Stimulated activated CD8-positive, alpha-beta memory T cell treated with anti-CD3 and anti-CD28 coated beads, Interleukin-15, amount 100 ng/mL, for 48 hours (primary cell): Measurements from ENCODE around the gene ZNF324B.
"Not testable (repeated sequence)": the region's sequence is repeated elsewhere in the genome, so short reads cannot be mapped to it uniquely, and the experiment has no call there.

Experiments used
- DNase-seq, 2 donors: peaks; one replicate each; pipeline ENCODE4 v3.0.0-alpha.2; 2020; ENCODE audit warnings: low read depth in 2 of 2

Gene ZNF324B

DNA sequence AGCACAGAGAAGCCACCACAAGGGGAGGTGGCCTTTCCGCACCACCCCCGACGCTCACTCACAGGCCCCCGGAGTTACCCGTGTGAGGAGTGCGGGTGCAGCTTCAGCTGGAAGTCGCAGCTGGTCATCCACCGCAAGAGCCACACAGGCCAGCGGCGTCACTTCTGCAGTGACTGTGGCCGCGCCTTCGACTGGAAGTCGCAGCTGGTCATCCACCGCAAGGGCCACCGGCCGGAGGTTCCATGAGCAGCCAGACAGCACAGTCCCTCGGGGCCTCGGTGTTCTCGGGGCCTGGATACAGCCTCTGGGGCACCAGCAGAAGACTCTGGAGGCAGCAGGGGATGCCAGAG is 29.0 kb downstream of the ZNF324B start:
- no peak for DNase-seq

DNA sequence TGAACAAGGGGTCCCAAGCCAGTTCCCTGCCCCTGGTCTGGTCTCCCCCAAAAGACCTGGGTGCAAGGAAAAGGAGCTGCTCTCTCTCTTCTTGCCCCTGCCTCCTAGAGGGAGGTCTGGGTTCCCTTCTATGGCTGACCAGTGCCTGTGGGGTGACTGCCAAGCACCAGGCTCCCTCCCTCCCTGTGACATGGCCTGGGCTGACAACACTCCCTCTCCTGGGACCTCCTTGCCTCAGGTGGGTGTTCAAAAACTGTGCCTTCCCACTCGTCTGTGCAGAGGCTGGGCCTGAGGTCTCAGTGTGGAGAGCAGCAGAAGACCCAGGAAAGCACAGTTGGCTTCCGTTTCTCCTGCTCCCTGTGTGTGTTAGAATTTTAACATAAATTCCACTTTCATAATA is 29.4 kb downstream of the ZNF324B start:
- DNase-seq = no peak

DNA sequence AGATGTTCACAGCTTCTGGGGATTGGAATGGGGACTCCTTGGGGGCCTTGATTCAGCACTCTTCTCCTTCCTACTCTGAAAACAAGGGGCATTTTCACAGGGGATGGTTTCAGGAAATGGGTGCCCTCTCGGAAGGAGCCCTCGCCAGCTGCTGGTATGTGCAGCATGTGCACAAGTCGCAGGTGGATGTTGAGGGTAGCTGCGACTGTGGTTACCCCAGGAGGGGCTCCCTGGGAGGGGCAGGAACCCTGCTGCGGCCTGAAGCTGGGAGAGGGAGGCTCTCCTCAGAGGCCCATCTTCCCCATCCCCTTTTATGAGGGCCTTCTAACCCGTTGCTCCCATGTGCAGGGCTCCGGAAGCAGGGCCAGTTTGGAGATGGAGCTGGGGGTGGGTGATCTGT is 30.9 kb downstream of the ZNF324B start:
- DNase-seq = no peak

DNA sequence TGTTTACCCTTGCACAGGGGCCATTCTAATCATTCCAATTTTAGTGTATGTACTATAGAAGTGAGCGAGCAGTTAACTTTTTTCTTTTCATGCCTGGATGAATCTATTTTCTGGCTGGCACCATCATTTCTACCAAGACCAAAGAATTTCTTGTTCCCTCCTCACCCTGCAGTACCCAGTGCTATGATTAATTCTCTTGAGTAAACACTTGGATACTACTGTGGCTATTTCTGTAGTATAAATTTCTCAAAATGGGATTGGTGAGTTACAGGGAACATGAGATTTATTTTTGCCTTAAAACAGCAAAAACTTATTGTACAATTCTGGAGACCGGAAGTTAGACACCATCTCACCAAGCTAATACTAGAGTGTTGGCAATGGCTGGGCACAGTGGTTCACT is 32.4 kb downstream of the ZNF324B start:
- DNase-seq = no peak

DNA sequence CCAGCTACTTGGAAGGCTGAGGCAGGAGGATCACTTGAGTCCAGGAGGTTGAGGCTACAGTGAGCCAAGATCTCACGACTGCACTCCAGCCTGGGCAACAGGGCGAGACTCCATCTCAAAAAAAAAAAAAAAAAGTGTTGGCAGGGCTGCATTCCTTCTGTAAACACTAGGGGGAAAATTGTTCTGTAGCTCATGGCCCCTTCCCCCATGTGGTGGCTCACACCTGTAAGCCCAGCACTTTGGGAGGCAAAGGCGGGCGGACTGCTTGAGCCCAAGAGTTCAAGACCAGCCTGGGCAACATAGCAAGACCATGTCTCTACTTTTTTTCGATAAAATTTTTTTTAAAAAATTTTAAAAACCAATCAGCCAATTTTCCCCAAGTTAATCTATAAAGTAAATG is 32.9 kb downstream of the ZNF324B start:
- not testable (repeated sequence) for DNase-seq

DNA sequence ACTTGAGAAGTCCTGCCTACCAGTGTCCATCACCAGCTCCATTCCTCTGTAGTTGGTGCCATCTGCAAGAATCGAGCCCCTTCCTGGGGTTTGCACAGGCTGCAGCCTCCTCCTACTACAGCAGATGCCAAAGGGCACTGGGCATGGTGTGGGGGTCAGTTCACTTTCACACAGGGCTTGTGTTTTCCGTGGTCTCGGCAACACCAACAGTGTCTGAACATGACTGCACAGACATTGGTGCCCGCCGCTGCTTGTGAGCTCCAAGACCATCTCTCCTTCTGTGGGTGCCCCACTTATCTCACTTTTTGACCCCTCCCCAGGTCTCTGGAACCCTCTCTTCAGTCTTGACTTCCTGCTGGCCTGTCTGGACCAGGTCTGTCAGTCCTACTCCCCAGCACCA is 40.0 kb downstream of the ZNF324B start:
- DNase-seq = no peak

DNA sequence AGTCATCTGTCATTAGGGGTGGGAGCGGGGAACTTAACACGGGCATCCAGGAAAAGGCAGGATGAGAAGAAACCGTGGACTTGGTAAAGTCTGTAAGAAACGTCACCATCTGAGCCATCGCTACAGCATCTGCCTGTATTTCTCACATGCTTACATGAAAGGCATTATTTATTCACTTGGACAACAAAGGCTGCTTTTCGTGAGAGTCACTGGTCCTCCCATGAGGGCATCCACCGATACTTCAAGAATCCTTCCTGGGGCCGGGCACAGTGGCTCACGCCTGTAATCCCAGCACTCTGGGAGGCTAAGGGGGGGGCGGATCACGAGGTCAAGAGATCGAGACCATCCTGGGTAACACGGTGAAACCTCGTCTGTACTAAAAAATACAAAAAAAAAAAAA is 40.8 kb downstream of the ZNF324B start:
- no peak for DNase-seq

DNA sequence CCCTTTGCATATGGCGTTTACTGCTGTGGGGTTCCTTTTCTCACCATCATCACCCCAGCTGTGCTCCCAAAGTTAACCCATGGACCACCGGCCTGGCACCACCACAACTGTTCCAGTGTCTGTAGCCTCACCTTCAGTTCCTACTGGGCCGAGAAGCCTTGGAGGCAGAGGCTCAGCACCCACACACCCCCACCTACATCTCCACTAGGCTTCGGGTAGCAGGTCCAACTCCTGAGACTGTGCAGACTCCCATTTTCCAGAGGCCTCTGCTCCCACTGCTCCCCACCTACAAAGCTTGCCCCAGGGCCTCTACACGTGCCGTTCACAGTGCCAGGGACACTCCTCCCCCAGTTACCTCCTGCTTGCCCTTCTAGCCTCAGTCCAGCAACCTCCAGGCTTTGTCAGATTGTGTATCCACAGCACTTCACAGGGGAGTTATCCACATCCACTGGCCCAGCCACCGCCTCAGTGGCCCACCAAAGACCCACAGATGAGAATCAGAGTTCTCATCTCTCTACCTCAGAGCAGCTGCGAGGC is 46.3 kb downstream of the ZNF324B start:
- no peak for DNase-seq

DNA sequence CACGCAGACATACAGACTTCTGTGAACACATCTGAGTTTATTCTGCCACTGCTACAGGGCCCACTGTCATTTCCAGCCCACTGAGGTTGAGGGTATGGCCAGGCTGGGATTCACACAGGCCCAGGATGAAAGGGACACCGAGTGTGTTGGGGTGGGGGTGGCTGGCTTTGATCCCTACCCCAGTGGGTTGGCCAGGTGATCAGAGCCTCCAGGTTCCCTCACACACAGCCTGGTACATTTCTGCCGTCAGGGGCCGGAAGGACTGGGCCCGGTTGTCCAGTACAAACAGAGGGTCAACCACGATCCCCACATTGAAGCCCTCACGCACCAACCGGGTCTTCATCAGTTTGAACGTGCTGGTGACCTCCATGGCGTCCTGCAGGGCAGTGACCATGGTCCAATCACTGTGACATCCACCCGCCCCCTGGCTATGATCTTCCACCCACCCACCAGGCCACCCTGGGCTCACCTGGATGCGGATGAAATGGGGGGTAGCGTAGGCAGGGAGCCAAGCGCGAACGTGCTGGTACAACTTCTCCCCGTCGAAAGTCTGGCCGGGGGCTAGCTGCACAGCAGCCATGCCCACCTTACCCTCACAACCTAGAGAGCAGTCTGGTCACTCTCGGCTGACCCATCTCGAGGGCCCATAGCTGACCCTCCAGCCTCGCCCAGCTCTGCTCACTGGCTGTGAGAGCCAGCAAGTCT is 47.0 kb downstream of the ZNF324B start:
- no peak for DNase-seq

DNA sequence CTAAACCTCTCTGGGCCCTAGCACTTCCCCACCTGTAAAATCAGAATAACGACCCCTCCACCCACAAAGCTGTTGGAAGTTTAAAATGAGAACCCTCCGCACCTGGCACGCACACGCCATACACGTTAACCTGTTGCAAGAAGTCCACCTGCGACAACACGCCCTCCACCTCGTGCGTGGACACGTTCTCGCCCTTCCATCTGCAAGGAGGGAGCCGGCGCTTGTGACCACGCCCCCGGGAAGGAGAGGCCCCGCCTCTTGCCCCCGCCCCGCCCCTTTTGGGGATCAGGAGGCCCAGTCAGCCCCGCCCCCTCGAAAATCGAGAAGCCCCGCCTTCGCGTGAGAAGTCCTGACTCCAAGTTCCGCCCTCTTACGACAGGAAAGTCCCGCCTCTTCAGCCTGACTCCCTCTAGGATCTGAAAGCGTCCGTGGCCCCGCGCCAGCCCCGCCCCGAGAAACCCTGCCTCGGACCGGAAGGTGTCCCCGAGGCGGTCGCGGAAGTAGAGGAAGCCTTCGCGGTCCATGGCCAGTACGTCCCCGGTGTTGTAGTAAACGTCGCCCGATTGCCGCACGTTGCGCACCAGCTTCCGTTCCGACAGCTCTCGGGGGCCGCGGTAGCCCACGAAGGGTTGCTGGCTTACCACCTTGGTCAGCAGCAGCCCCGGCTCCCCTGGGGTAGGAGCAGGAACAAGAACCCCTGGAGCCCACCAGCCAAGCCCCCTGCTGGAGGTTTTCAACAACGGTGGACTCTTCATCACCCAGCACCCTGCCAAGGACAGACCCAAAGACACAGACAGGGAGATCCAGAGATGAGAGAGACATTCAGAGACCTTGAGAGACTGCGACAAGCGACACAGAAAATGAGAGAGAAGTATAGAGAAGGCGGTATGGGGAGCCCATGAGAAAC is 47.9 kb downstream of the ZNF324B start:
- peak; percentile 98 to 99 for DNase-seq

DNA sequence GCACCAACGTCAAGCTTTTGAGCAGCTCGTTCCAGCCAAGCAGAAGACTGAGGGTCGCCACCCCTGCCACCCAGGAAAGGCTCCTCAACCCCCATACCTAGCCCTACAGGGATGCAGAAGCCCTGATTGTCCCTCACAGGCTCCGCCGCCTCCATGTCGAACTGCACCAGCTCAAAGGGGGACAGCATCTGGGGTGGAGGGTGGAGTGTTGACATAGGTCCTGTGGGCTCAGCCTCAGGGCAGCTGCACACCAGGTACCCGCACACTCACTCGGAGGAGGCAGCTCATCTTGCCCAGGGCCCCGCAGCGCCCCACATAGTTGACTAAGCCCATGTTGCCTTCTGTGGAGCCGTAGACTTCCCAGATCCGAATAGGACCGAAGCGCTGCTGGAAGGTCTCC is 48.8 kb downstream of the ZNF324B start:
- DNase-seq = no peak
